Stimulated activated CD8-positive, alpha-beta memory T cell treated with anti-CD3 and anti-CD28 coated beads, Interleukin-15, amount 100 ng/mL, for 48 hours (primary cell): Measurements from ENCODE around the gene COQ7.

Source experiments
- DNase-seq, 2 donors: peaks; one replicate each; pipeline ENCODE4 v3.0.0-alpha.2; 2020; ENCODE audit warnings: low read depth in 2 of 2

COQ7 gene

DNA sequence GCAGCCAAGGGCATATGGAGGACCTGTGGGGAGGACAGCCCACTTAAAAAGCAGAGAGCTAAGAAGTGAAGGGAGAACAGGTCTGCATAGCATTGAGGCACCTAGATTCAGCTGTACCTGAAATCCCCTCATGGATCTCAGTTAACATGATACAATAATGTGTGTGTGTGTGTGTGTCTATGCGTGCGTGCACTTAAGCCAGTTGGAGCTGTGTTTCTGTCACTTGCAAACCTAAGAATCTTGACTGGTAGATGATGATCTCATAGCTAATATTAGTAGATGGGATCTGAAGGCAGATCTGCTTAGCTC, 44.6 kb downstream of the COQ7 start:
- DNase-seq = no peak

DNA sequence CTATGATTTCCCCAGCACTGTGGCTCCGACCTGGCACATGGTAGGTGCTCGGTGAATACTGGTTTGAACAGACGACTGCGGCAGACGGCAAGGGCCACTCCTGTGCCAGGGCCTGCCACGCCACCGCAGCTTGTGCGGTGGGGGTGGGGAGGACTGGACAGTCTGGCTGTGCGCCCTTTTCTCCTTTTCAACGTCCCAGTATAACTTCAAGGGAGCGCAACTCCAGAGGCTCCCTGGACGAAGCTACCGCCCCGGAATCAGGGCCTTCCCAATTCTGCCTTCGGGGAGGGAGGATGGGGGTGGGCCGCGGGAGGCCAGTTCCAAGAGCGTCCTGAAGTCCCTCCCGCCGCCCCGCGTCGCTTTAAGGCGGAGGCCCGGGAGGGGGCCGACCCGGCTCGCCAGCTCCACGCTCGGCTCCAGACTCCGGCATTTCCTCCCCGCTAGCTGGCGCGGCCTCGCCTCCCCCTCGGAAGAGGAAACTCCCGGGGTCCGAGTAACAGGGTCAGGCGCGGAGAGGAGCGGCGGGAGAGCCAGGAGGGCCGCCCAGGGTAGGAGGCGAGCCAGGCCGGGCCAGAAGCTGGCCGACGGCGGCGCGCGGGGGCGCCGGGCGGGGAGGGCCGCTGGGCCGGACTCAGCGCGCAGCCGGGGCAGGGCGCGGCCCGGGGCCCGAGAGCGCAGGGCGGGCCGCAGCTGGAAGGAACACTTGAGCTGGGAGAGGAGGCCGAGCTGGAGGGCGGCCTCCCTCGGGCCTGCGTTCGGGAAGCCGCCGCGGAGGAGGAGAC, 46.4 kb downstream of the COQ7 start, which contains the start of gene ITPRIPL2:
TSS of gene ITPRIPL2 (plus strand) at position 388 of the 782 bp plus-strand sequence. CDS start 498 bp downstream, outside the sequence.
- DNase-seq = no peak

DNA sequence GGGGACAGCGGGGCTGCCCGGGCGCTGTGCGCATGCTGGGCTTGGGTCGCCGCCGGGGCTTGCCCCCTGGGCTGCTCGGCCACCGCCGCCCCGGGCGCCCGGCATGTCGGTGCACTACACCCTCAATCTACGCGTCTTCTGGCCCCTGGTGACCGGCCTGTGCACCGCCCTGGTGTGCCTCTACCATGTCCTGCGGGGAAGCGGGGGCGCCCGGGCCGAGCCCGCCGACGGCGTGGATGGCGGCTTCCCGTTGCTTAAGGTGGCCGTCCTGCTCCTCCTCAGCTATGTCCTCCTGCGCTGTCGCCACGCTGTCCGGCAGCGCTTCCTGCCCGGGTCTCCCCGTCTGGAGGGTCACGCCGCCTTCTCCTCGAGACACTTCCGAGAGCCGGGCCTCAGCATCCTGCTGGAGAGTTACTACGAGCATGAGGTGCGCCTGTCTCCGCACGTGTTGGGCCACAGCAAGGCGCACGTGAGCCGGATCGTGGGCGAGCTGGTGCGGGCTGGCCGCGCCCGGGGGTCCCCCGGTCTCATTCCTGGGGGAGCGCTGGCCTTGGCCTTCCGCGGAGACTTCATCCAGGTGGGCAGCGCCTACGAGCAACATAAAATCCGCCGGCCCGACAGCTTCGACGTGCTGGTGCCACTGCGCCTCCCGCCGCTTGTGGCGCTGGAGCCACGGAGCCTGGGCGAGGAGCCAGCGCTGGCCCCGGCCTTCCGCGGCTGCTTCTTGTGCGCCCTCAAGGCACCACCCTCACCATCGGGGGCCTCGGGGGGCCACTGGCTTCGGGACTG, 47.1 kb downstream of the COQ7 start:
- DNase-seq = no peak

DNA sequence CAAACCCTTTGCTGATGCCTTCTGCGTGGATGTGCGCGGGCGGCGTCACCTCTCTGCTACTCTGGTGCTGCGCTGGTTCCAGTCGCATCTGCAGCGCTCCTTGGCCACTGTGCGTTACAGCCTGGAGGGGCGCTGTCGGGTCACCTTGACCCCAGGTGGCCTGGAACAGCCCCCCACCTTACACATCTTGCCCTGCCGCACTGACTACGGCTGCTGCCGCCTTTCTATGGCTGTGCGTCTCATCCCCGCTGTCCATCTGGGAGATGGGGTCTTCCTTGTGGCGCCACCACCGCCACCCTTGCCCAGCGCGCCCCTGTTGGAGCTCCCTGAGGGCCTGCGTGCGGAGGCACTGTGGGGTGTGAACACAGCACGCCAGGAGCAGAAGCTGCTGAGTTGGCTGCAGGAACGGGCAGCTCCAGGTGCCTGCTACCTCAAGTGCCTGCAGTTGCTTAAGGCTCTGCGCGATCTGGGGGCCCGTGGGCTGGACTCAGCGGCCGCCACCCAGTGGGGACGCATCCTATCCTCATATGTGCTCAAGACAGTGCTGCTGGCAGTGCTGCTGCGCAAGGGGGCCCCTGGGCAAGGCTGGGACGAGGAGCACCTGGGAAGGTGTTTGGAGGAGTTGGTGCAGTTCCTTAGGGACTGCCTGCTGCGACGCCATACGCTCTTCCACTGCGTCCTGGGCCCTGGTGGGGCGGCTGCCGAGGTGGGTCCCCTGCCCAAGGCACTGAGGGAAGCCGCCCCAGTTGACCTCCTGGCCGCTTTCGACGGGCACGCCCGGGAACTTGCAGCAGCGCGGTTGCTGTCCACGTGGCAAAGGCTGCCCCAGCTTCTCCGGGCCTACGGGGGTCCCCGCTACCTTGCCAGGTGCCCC, 48.0 kb downstream of the COQ7 start:
- no peak for DNase-seq

DNA sequence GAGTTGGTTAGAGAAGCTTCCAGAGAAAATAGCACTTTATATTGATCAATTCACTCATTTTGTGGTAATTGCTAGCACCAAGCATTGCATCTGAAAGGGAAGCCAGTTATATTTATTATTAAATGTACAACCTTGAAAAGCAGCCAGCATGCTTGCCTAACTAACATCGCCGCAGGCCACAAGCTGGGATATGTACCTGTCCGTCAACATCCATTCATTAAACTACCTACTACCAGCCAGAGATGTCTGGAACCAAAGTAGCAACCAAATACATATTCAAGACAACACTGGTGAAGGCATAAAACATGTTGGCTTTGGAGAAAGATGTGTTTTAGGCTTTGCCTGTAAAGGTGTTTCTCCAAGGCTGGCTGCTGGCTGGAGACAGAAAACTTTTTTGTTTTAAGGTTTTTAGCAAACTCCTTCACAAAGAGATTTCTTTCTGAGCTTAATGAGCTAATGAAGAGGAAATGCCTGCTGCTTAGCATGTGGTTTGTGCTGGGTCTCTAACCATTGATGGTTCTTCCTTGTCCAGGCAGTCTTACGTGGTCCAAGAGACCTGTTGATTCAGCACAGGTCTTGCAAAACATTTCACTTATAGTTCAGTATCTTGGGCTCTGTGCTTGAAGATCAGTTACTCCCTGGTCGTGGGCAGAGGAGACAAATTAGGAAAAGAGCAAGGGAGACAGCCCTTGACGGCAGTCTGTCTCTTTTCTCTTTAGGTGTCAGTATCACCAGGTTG, 49.5 kb downstream of the COQ7 start:
- no peak for DNase-seq

DNA sequence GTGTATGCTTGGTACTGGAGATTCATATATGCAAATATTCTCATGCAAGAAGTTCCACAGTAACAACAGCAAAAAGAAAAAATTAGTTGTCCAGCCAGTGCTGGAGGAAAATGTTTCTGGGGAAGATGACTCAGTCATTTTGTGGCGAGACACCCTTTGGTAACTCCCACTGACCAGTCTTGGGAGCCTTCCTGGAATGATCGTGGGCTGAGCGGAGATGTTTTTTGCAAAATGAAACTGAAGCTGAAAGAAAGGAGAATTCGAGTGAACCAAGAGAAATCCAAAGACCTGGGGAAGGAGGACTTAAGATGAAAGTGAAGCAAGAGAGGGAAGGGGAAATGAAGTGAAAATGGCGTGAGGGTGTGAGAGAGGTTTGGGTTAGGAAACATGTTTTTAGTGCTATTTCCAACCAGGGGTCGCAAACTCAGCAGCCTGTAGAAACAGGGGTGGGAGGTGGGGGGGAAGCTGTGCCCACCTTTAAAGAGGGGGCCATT, 51.6 kb downstream of the COQ7 start:
- DNase-seq = peak; percentile 43 to 49

DNA sequence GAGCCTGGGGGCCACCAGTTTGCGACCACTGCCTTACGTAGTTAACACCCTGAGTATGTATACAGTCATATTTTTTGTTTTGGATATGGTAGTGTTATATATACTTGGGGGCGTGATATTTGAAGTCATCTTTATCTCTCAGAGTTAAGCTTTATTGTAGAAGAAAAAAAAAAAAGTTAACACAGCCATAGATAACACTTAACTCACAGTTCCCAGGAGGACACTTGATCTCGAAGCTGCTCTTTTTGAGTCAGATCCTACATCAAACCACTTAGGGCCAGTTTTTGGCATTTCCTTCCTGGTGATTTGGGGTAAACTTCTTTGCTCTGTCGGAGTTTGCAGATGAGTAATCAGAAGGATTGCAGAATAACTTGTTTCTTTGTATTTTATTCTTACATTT, 52.1 kb downstream of the COQ7 start:
- DNase-seq = no peak

DNA sequence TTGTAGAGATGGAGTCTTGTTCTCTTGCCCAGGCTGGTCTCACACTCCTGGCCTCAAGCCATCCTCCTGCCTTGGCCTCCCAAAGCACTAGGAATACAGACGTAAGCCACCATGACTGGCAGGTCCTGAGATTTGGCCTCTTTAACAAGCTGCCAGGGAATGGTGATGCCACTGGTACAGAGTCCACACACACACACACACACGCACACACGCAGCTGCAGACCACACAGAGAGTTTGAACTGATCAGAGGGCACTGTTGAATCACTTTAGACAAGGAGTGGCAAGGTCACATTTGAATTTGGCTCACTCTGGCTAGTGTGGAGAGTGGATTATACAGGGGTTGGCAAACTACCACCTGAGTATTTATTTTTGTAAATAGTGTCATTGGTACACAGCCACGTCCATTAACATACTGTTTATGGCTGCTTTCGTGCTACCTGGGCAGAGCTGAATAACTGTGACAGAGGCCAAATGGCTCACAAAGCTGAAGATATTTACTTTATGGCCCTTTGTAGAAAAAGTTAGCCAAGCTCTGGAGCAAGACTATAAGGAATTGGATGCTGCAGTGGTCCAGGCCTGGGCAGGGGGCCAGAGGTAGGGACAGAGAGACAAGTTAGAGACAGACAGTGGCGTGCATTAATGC, 56.2 kb downstream of the COQ7 start:
- no peak for DNase-seq

DNA sequence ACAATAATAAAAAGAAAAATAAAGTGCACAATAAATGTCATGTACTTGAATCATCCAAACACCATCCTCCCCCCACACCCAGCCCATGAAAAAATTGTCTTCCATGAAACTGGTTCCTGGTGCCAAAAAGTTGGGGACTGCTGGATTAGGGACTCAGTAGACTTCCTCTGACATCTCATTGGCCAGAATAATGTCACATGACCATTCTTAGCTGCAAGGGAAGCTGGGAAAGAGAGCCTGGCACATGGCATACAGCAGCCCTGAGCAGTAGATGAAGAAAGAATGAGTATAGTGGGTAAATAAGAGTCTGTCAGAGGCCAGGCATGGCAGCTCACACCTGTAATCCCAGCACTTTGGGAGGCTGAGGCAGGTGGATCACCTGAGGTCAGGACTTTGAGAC, 58.9 kb downstream of the COQ7 start:
- DNase-seq = no peak

DNA sequence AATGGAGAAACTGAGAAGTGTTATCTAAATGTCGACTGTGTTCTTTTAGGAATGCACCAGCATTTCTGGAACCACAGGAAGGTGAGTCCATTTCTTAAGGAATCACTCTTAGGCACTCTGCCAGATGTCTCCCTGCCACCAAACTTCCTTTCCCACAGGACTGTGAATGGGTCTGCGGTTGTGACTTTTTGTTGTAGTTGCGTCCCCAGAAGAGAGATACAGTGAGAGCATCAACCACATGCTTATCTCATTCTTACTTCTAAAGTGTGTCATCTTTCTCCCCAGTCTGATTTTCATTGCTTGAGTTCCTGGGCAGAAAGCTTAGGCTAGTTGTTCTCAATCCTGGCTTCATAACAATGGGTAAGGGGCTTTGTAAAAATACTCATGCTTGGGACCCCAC, 59.8 kb downstream of the COQ7 start:
- no peak for DNase-seq

DNA sequence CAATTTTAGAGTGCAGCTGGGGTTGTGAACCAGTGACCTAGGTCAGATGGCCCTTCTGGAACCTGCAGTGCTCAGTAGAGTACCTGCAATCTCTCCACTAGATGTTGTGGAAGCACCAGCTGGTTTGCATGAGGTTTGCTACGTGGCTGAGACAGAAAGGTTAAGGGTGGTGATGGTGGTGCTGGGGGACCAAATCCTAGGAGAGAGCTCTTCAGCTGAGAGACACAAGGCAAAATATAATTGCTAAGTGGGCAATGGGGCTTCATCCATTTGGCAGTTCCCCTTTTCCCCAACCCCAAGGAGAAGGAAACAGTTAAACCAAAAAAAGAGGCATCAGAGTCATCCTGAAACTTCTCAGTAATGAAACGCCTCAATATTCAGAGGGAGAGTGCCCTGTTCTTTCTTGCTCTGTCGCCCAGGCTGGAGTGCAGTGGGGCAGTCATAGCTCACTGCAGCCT, 60.3 kb downstream of the COQ7 start:
- no peak for DNase-seq

DNA sequence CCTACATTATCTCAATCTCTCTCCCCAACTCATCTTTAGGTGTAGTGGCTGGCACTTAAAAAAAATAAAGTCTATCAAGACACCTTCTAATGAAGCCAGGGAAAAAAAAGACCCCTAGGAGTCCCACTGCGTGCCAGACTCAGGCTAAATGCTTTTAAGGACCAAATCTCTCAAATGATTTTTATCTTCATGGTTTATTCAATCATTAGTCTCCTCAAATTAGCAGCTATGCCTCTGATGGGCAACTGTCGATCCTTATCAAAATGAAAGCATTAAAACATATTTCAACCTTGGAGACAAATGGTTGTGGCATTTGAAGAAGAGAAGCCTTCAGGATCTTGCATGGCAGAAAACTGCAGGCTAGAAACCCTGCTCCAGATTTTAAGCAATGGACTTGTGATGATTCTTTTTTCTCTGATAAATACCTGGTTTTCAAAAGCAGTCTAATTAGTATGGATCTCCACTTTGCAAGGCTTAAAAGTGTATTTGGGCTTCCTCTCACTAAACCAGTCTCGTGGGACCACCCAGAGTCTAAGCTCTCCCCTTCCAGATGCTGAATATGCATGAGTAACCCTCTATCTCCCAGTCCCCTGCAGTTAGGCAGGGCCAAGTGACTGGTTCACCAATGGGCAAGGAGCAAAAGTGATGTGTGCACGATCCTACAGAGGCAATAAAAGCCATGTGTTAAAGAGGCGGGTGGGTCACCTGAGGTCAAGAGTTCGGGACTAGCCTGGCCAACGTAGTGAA, 61.2 kb downstream of the COQ7 start:
- no peak for DNase-seq
